SK-N-MC (cell line): Measurements from ENCODE around the gene DLG2.

Experiments used
- EZH2 ChIP-seq: fragments of 200-600 bp; sonication (generic); IDR thresholded peaks from one replicate; pipeline ENCODE4 v1.6.1; 2017; ENCODE audit warnings: antibody characterized with exemption
- POLR2AphosphoS5 ChIP-seq: IDR thresholded peaks from 2 replicates; pipeline ENCODE4 v1.6.1; 2012; ENCODE audit warnings: mild to moderate bottlenecking, low read depth, low read length, borderline replicate concordance

- TF ChIP-seq EZH2 (no peak), POLR2AphosphoS5 (no peak)
These were observed 1104.8 kb downstream of the DLG2 start for GRCh38 chr11:84522331-84522730.
